Ovary (tissue), 9 donors: ENCODE measurements around the gene HDAC7. TPM values are rescaled to one million over a fixed set of nuclear protein-coding genes. Genes with fewer than 3 reads are reported as not detected.

Experiments used
- DNase-seq, 5 donors: peaks; one replicate each; pipeline ENCODE4 v3.0.0-alpha.2; 2019 to 2020
- H3K27ac ChIP-seq, 2 donors: fragments of 200-600 bp; one replicate each; pipeline versions ENCODE4 v1.5.1 to v1.8.0; 2019 to 2022
- H3K27me3 ChIP-seq: fragments of 200-600 bp; one replicate; pipeline ENCODE4 v1.8.0; 2022
- H3K36me3 ChIP-seq: fragments of 200-600 bp; sonication (generic); one replicate; pipeline ENCODE4 v1.5.1; 2019
- H3K4me1 ChIP-seq: one replicate; pipeline ENCODE4 v1.8.1; 2013; ENCODE audit warnings: mild to moderate bottlenecking, moderate library complexity; ENCODE audit not compliant: insufficient read depth
- H3K4me3 ChIP-seq: fragments of 200-600 bp; sonication (generic); one replicate; pipeline ENCODE4 v1.5.1; 2017
- H3K9me3 ChIP-seq, 2 donors: fragments of 200-600 bp in 1 of 2; sonication (generic) in 1 of 2; one replicate each; pipeline versions ENCODE4 v1.5.1 to v1.8.1; 2013 to 2019; ENCODE audit warnings: mild to moderate bottlenecking in 1 of 2, moderate library complexity in 1 of 2
- EP300 ChIP-seq: sonication (generic); formaldehyde crosslinking; IDR thresholded peaks from one replicate; pipeline ENCODE4 v1.6.1; 2017; ENCODE audit warnings: antibody characterized with exemption
- POLR2A ChIP-seq: fragments of 450-650 bp; IDR thresholded peaks from one replicate; pipeline ENCODE4 v1.6.1; 2017; ENCODE audit warnings: antibody characterized with exemption, mild to moderate bottlenecking, moderate library complexity
- WGBS, 3 donors: extraction: QIAGEN DNeasy Blood & Tissue Kit in 1 of 3; methylation state at CpG; one replicate each; pipeline versions ENCODE4 v1.1.5 to v1.1.7; 2013 to 2017; 5-methylcytosine and 5-hydroxymethylcytosine counted together
- intact Hi-C, 4 donors: fragments of 100-400 bp; cut with DNase I; formaldehyde crosslinking; loops; one replicate each; pipeline versions ENCODE4 v1.11.0 to v1.15.1; 2022 to 2023
- polyA plus RNA-seq, 2 donors: library from polyadenylated mRNA; stranded (reverse); fragments of 200-250 nt in 1 of 2; fragments of 350-450 nt in 1 of 2; fragmentation: Illumina TruSeq in 1 of 2; extraction: RNeasy Lipid Tissue Mini Kit (QIAGEN cat#74804) in 1 of 2; gene quantifications; one replicate each; pipeline ENCODE4 v1.2.3, GENCODE V29; 2013 to 2014
- total RNA-seq, 7 donors: library from RNA; depleted of rRNA in 2 of 7; stranded (reverse); fragments of >200 nt in 2 of 7; fragmentation: NEBNext Ultra II Directional in 3 of 7; extraction: Animal tissue kit (Norgen Biotek cat#: 25700) in 3 of 7; gene quantifications; one replicate each; pipeline versions ENCODE4 v1.1.0 to v1.2.4, GENCODE V29; 2016 to 2023
- TF ChIP-seq, protein P1 (sequence below), 3 donors: fragments of 450-650 bp in 2 of 3; fragments of 200-600 bp in 1 of 3; IDR thresholded peaks; one replicate each; pipeline versions ENCODE4 v1.5.1 to v1.8.0; 2016 to 2022; ENCODE audit warnings: antibody characterized with exemption in 3 of 3, mild to moderate bottlenecking in 1 of 3
- donor health status: DM: no; HTN: no; CAD: no; lungs with moderate emphysema.
- donor health status: DM: no; HTN: no; CAD: no.
- donor health status: Bipolar disorder and iron deficiency.
- donor health status: DM: yes; HTN: yes; CAD: no.
- donor health status: DM: no; HTN: no; CAD: no.
- donor health status: DM: yes; HTN: yes; CAD: no.

HDAC7 gene
- total and polyA plus RNA-seq, 9 donors: 40.1 to 151 (median 102) TPM

DNA sequence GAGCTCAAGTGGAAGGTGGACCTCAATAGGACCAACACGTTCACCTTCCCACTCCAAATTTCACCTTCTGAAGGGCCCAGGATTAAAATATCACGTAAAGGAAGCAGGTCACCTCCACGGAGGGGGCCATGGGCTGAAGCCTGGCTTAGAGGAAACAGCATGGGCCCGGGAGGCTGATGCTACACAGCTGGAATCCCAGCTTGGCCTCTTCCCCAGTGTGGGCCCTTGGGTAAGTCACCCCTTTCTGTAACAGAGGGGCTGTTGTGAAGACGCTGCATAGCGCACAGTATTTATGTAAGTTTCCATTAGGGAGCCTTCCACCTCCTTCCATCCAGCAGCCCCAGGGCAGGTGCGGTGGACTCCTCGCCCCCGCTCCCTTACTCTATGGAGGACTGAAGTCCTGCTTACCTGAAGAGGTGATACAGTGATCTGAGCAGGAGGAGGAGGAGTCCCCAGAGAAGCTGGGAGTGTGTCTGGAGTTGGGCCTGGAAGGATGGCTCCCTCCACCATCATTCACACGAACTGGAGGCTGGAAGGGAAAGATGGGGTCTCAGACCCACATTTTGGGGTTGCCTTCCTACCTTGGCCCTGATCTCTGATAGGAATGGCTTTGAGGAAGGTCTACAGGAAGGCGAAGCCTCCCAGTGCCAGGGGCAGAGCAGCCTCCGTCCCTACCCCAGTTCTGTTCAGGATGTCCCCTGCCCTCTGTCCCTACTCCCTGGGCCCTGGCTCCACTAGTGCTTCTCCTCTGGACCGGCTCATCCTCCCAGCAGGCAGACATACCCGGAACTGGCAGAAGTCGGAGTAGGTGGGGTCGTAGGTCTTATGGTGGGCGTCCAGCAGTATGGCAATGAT is 37.2 kb upstream of the HDAC7 start:
- DNase-seq: no peak
- Histone ChIP-seq H3K27ac (no peak overlapping the region), H3K36me3 (no peaks in the 10 kb centered on the region), H3K27me3 (no peaks in the 10 kb centered on the region), H3K9me3 (no peaks in the 10 kb centered on the region), H3K4me1 (peaks cover under 1% of the 10 kb centered on the region), H3K4me3 (no peak overlapping the region)
- TF ChIP-seq POLR2A: no peak
- no peak for TF ChIP-seq EP300
- TF ChIP-seq, protein P1, sequence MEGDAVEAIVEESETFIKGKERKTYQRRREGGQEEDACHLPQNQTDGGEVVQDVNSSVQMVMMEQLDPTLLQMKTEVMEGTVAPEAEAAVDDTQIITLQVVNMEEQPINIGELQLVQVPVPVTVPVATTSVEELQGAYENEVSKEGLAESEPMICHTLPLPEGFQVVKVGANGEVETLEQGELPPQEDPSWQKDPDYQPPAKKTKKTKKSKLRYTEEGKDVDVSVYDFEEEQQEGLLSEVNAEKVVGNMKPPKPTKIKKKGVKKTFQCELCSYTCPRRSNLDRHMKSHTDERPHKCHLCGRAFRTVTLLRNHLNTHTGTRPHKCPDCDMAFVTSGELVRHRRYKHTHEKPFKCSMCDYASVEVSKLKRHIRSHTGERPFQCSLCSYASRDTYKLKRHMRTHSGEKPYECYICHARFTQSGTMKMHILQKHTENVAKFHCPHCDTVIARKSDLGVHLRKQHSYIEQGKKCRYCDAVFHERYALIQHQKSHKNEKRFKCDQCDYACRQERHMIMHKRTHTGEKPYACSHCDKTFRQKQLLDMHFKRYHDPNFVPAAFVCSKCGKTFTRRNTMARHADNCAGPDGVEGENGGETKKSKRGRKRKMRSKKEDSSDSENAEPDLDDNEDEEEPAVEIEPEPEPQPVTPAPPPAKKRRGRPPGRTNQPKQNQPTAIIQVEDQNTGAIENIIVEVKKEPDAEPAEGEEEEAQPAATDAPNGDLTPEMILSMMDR (IDR thresholded peaks at IDR 0.05): no peak
- 87 to 91% (median 88%) methylated on average over 17 of the region's 17 CpGs for WGBS, 3 donors
- intact Hi-C loops: no loop called here

DNA sequence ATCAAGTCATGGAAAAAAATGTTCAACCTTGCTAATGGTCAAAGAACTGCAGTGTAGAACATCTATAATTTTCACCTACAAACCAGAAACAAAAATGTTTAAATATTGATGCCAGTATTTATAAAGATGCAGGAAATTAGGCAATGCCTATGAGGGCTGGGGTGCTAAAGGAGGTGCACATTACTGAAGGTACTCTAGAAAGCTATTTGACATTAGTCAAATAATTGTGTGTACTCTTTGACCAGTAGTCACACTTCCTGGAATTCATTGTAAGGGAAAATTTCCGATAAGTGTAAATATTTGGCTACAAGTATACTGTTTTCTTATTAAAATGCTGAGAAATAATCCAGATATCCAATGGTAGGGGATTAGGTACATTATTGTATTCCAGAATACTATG is 36.4 kb upstream of the HDAC7 start:
- H3K9me3 ChIP-seq: no peaks in the 10 kb centered on the region
- H3K27me3 ChIP-seq: no peaks in the 10 kb centered on the region
- no peak overlapping the region for H3K4me3 ChIP-seq
- 90 to 98% (median 96%) methylated on average over 1 of the region's 1 CpG for WGBS, 3 donors
- peaks cover 6% of the 10 kb centered on the region for H3K4me1 ChIP-seq
- no peaks in the 10 kb centered on the region for H3K36me3 ChIP-seq
- DNase-seq: no peak
- intact Hi-C loops: no loop called here
- TF ChIP-seq POLR2A (no peak), EP300 (no peak)
- TF ChIP-seq, protein P1 (IDR thresholded peaks at IDR 0.05): no peak
- no peak overlapping the region for H3K27ac ChIP-seq

DNA sequence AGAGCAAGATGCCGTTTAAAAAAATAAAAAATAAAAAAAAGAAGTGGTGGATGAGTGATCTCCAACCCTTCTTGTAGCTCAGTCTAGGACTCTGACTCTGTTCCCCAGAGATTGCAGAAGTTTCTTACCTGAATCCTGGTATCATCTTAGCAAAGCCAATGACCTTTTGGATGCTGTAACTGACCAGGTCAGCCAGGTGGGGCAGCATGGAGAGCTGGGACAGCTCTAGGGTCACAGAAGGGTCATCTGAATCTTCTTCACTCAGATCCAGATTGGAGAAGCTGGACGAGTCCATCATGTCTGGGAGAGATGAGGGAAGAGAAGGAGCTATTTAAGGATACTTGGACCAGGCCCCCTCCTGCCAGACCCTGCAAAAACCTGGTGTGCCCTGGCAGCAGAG is 35.8 kb upstream of the HDAC7 start:
- intact Hi-C loops: no loop called here
- Histone ChIP-seq H3K36me3 (no peaks in the 10 kb centered on the region), H3K27me3 (no peaks in the 10 kb centered on the region), H3K4me3 (no peak overlapping the region), H3K9me3 (no peaks in the 10 kb centered on the region), H3K4me1 (peaks cover 8% of the 10 kb centered on the region), H3K27ac (no peak overlapping the region)
- TF ChIP-seq, protein P1 (IDR thresholded peaks at IDR 0.05): no peak
- no peak for TF ChIP-seq POLR2A
- TF ChIP-seq EP300: no peak
- no peak for DNase-seq
- 86 to 89% (median 88%) methylated on average over 2 of the region's 2 CpGs for WGBS, 3 donors

DNA sequence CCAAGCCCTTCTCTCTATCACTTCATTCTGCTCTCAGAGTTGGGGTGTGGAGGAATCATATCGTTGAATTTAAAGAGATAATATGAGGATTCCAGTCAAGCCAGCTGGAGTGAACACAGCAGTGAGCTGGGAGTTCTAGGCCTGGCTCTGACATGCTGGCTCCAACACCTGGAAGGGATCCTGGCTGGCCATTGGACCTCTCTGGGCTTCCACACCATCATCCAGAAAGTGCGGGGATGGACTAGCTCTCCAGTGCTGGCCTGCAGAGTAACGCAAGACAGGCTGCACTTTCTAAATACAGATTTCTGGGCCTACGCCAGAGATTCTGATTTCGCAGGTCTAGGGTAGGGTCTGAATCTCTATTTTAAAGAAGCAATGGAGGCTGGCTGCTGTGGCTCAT is 34.8 kb upstream of the HDAC7 start:
- H3K36me3 ChIP-seq: no peaks in the 10 kb centered on the region
- no peak for TF ChIP-seq EP300
- no peak for TF ChIP-seq POLR2A
- TF ChIP-seq, protein P1 (IDR thresholded peaks at IDR 0.05): no peak
- H3K27me3 ChIP-seq: no peaks in the 10 kb centered on the region
- peaks cover 8% of the 10 kb centered on the region for H3K4me1 ChIP-seq
- DNase-seq: no peak
- no peaks in the 10 kb centered on the region for H3K9me3 ChIP-seq
- intact Hi-C loops: no loop called here
- H3K27ac ChIP-seq: no peak overlapping the region
- WGBS, 3 donors: 91 to 94% (median 92%) methylated on average over 5 of the region's 5 CpGs
- no peak overlapping the region for H3K4me3 ChIP-seq
